HFF-Myc (cell line): Measurements from ENCODE around the gene CAPN15.
"Not testable (repeated sequence)": the region's sequence is repeated elsewhere in the genome, so short reads cannot be mapped to it uniquely, and the experiment has no call there.

Experiments
- DNase-seq: peaks from one replicate; pipeline ENCODE4 v3.0.0-alpha.2; 2011; ENCODE audit warnings: low read depth; ENCODE audit errors: extremely low read depth
- H3K4me3 ChIP-seq: replicated peaks from 2 replicates; pipeline ENCODE4 v1.5.1; 2011; ENCODE audit warnings: low read depth, mild to moderate bottlenecking, control low read depth, low read length
- CTCF ChIP-seq: IDR thresholded peaks from 2 replicates; pipeline ENCODE4 v1.5.1; 2012; ENCODE audit warnings: mild to moderate bottlenecking, low read depth, low read length, control low read depth; ENCODE audit errors: missing control alignments

CAPN15 gene

GRCh38 chr16:527015-527903 lies at the start of gene CAPN15:
CAPN15 (plus strand) TSS chr16:527712; CDS start chr16:546839, 19,127 bp downstream.
- DNase-seq: peak; percentile 36
- peak within 1 kb of the TSS; percentile 88 for H3K4me3 ChIP-seq
- TF ChIP-seq CTCF: no peak

GRCh38 chr16:478287-478686 lies 49.2 kb upstream of the CAPN15 start:
- H3K4me3 ChIP-seq, DNase-seq: not testable (repeated sequence)

GRCh38 chr16:482468-483185 lies 44.9 kb upstream of the CAPN15 start:
- no peak for DNase-seq
- no peak for TF ChIP-seq CTCF
- no peak overlapping the region for H3K4me3 ChIP-seq

DNA sequence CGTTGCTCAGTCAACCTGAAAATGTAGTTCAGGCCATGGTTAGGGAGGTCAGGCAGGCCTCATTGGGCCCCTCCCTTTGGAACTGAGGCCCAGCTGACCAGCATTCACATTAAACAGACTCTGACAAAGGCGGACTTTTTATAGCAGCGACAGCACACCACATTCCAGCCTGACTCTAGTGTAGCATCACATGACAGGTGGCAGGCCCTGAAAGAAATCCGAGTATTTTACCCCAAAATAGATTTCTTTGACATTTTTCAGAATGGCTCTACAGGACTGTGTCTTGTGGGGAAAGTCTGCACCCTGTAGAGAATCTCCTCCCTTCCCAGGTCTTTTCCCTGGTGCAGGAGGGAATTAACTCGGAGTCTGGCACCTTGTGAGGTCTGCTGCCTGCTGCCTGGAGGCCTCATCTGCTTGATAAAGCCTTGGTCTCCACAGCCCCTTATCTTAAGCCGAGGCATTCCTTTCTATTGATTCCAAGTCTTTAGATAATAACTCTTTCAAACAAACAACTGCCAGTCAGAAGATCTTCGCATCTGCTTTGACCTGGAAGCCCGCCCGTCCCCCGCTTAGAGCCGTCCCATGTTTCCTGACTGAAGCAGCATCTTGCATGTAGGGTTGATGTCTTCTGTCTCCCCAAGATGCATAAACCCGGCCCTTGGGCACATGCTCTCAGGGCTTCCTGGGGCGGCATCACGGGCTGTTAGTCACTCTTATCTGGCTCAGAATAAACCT lies 44.0 kb upstream of the CAPN15 start:
- H3K4me3 ChIP-seq: no peak overlapping the region
- no peak for TF ChIP-seq CTCF
- DNase-seq: no peak

GRCh38 chr16:489606-490005 lies 37.9 kb upstream of the CAPN15 start:
- TF ChIP-seq CTCF: no peak
- DNase-seq: no peak
- no peak overlapping the region for H3K4me3 ChIP-seq

DNA sequence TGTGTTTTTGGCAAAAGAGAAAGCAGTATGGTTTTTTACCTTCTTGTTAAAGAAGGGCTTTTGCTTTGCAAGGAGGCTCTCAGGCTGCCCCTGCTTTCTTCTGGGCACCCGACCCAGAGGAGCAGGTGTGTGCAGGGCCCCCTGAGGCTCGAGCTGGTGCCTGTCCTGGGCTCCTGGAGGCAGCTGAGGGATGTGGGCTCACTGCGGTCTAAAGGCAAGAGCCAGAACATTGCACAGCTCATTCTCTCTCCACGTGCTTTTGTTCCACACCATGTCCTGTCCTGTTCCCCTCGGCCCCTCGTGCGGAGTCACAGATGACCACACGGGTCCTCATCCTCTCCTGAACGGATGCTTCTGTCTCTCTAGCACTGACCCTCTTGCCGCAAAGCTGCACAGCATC lies 36.7 kb upstream of the CAPN15 start:
- no peak overlapping the region for H3K4me3 ChIP-seq
- no peak for TF ChIP-seq CTCF
- no peak for DNase-seq

GRCh38 chr16:491220-491919 lies 36.1 kb upstream of the CAPN15 start:
- DNase-seq: no peak
- TF ChIP-seq CTCF: no peak
- no peak overlapping the region for H3K4me3 ChIP-seq
